CD4-positive, alpha-beta memory T cell (primary cell): ENCODE results near the gene ENO3. TPM values are rescaled to one million over a fixed set of nuclear protein-coding genes. Genes with fewer than 3 reads are reported as not detected.

Experiments used
- microRNA-seq: library from miRNA; unstranded; fragments of <30 nt; microRNA quantifications from one replicate; pipeline ENCODE4 v1.2.0, GENCODE V29; 2021; ENCODE audit warnings: borderline replicate concordance, borderline number of aligned reads, borderline microRNAs expressed, mixed read lengths
- polyA plus RNA-seq, 2 donors: library from polyadenylated mRNA; unstranded; fragments of 300-500 nt; fragmentation: Illumina TruSeq; gene quantifications; one replicate each; pipeline ENCODE4 v1.2.3, GENCODE V29; 2021
- total RNA-seq, 2 experiments: library from RNA; stranded (reverse); gene quantifications; one replicate each; pipeline ENCODE4 v1.2.3, GENCODE V29; 2021

The ENO3 gene
- total and polyA plus RNA-seq, 4 experiments from 2014 or later, result 1.5 to 21.8 (median 9.3) TPM

Small RNA genes within 50 kb of the gene (microRNA-seq; reads per million reads assigned to microRNA genes)
- gene MIR6864 (not detected), gene MIR6865 (not detected)

Other genes with a start within 250 kb of the ENO3 start
- 10 to 100 TPM; 78.0 to 81.8 TPM for gene PELP1, start 247.0 kb upstream of the ENO3 start, total RNA-seq
- 10 to 100 TPM in 1 of 2 donors, 1 to 10 TPM in 1; 6.0 to 11.1 TPM for gene PELP1, start 247.0 kb upstream of the ENO3 start, polyA plus RNA-seq
- gene ARRB2, start 240.5 kb upstream of the ENO3 start, total RNA-seq, result 100 to 1,000 TPM; 340 to 341 TPM
- 10 to 100 TPM; 54.5 to 56.7 TPM for gene ARRB2, start 240.5 kb upstream of the ENO3 start, polyA plus RNA-seq
- gene MED11, start 219.7 kb upstream of the ENO3 start, total RNA-seq, result 10 to 100 TPM; 31.7 to 35.4 TPM
- 10 to 100 TPM; 37.5 to 54.0 TPM for gene MED11, start 219.7 kb upstream of the ENO3 start, polyA plus RNA-seq
- gene ZMYND15, start 211.3 kb upstream of the ENO3 start, total RNA-seq, result under 1 TPM; 0.41 to 0.44 TPM
- gene ZMYND15, start 211.3 kb upstream of the ENO3 start, polyA plus RNA-seq, result under 1 TPM in 1 of 2 donors, not detected in 1; 0.15 TPM
- 1 to 10 TPM; 3.2 to 3.4 TPM for gene CXCL16, start 211.2 kb upstream of the ENO3 start, total RNA-seq
- gene CXCL16, start 211.2 kb upstream of the ENO3 start, polyA plus RNA-seq, result 1 to 10 TPM; 1.8 to 3.8 TPM
- gene TM4SF5, start 179.2 kb upstream of the ENO3 start, total RNA-seq, result not detected
- not detected for gene TM4SF5, start 179.2 kb upstream of the ENO3 start, polyA plus RNA-seq
- under 1 TPM in 1 of 2 experiments, not detected in 1; 0.50 TPM for gene VMO1, start 164.8 kb upstream of the ENO3 start, total RNA-seq
- gene VMO1, start 164.8 kb upstream of the ENO3 start, polyA plus RNA-seq, result not detected
- not detected for gene GLTPD2, start 162.2 kb upstream of the ENO3 start, total RNA-seq
- gene GLTPD2, start 162.2 kb upstream of the ENO3 start, polyA plus RNA-seq, result not detected
- 10 to 100 TPM; 44.4 to 46.4 TPM for gene PSMB6, start 155.0 kb upstream of the ENO3 start, total RNA-seq
- gene PSMB6, start 155.0 kb upstream of the ENO3 start, polyA plus RNA-seq, result 100 to 1,000 TPM; 235 to 462 TPM
- gene PLD2, start 144.0 kb upstream of the ENO3 start, total RNA-seq, result 10 to 100 TPM; 30.8 to 37.5 TPM
- gene PLD2, start 144.0 kb upstream of the ENO3 start, polyA plus RNA-seq, result 1 to 10 TPM; 1.9 to 5.0 TPM
- gene MINK1, start 117.8 kb upstream of the ENO3 start, total RNA-seq, result 100 to 1,000 TPM; 134 to 139 TPM
- gene MINK1, start 117.8 kb upstream of the ENO3 start, polyA plus RNA-seq, result 10 to 100 TPM in 1 of 2 donors, 1 to 10 TPM in 1; 4.3 to 43.6 TPM
- 1 to 10 TPM; 4.3 to 5.0 TPM for gene C17orf107, start 51.6 kb upstream of the ENO3 start, total RNA-seq
- under 1 TPM; 0.50 to 0.68 TPM for gene C17orf107, start 51.6 kb upstream of the ENO3 start, polyA plus RNA-seq
- 1 to 10 TPM in 1 of 2 experiments, under 1 TPM in 1; 0.64 to 1.3 TPM for gene CHRNE, start 48.0 kb upstream of the ENO3 start, total RNA-seq
- gene CHRNE, start 48.0 kb upstream of the ENO3 start, polyA plus RNA-seq, result under 1 TPM; 0.08 to 0.21 TPM
- gene GP1BA, start 18.8 kb upstream of the ENO3 start, total RNA-seq, result not detected
- not detected for gene GP1BA, start 18.8 kb upstream of the ENO3 start, polyA plus RNA-seq
- 10 to 100 TPM; 43.5 to 49.5 TPM for gene SLC25A11, start 11.1 kb upstream of the ENO3 start, total RNA-seq
- 100 to 1,000 TPM in 1 of 2 donors, 10 to 100 TPM in 1; 55.1 to 101 TPM for gene SLC25A11, start 11.1 kb upstream of the ENO3 start, polyA plus RNA-seq
- 100 to 1,000 TPM; 154 to 172 TPM for gene RNF167, start 10.9 kb upstream of the ENO3 start, total RNA-seq
- gene RNF167, start 10.9 kb upstream of the ENO3 start, polyA plus RNA-seq, result 10 to 100 TPM; 52.4 to 61.5 TPM
- 100 to 1,000 TPM; 560 to 585 TPM for gene PFN1, start 2.6 kb upstream of the ENO3 start, total RNA-seq
- gene PFN1, start 2.6 kb upstream of the ENO3 start, polyA plus RNA-seq, result 1,000 to 10,000 TPM; 2,226 to 2,605 TPM
- 10 to 100 TPM; 36.7 to 38.4 TPM for gene SPAG7, start 16.7 kb downstream of the ENO3 start, total RNA-seq
- 100 to 1,000 TPM in 1 of 2 donors, 10 to 100 TPM in 1; 94.1 to 133 TPM for gene SPAG7, start 16.7 kb downstream of the ENO3 start, polyA plus RNA-seq
- 10 to 100 TPM; 63.0 to 84.8 TPM for gene CAMTA2, start 36.6 kb downstream of the ENO3 start, total RNA-seq
- gene CAMTA2, start 36.6 kb downstream of the ENO3 start, polyA plus RNA-seq, result 10 to 100 TPM in 1 of 2 donors, 1 to 10 TPM in 1; 4.6 to 25.4 TPM
- gene INCA1, start 46.4 kb downstream of the ENO3 start, total RNA-seq, result under 1 TPM; 0.36 to 0.67 TPM
- under 1 TPM; 0.26 to 0.71 TPM for gene INCA1, start 46.4 kb downstream of the ENO3 start, polyA plus RNA-seq
- 10 to 100 TPM; 29.8 to 36.9 TPM for gene KIF1C, start 46.8 kb downstream of the ENO3 start, total RNA-seq
- gene KIF1C, start 46.8 kb downstream of the ENO3 start, polyA plus RNA-seq, result 10 to 100 TPM in 1 of 2 donors, 1 to 10 TPM in 1; 1.8 to 10.8 TPM
- under 1 TPM; 0.53 to 0.58 TPM for gene SLC52A1, start 84.3 kb downstream of the ENO3 start, total RNA-seq
- under 1 TPM; 0.20 to 0.29 TPM for gene SLC52A1, start 84.3 kb downstream of the ENO3 start, polyA plus RNA-seq
- 10 to 100 TPM; 12.0 to 13.0 TPM for gene ZFP3, start 127.3 kb downstream of the ENO3 start, total RNA-seq
- gene ZFP3, start 127.3 kb downstream of the ENO3 start, polyA plus RNA-seq, result 1 to 10 TPM in 1 of 2 donors, under 1 TPM in 1; 0.52 to 1.3 TPM
- 10 to 100 TPM; 18.7 to 19.7 TPM for gene ZNF232, start 160.8 kb downstream of the ENO3 start, total RNA-seq
- 1 to 10 TPM; 2.8 to 9.8 TPM for gene ZNF232, start 160.8 kb downstream of the ENO3 start, polyA plus RNA-seq
- under 1 TPM in 1 of 2 experiments, not detected in 1; 0.14 TPM for gene USP6, start 164.9 kb downstream of the ENO3 start, total RNA-seq
- gene USP6, start 164.9 kb downstream of the ENO3 start, polyA plus RNA-seq, result under 1 TPM; 0.02 TPM
- gene ZNF594, start 240.7 kb downstream of the ENO3 start, total RNA-seq, result 10 to 100 TPM; 28.9 to 30.7 TPM
- gene ZNF594, start 240.7 kb downstream of the ENO3 start, polyA plus RNA-seq, result 1 to 10 TPM in 1 of 2 donors, under 1 TPM in 1; 0.57 to 2.6 TPM